MM.1S (cell line): Measurements from ENCODE around the gene PCYT2.
"Not testable (repeated sequence)": the region's sequence is repeated elsewhere in the genome, so short reads cannot be mapped to it uniquely, and the experiment has no call there.

Experiments used
- DNase-seq: peaks from one replicate; pipeline ENCODE4 v3.0.0-alpha.2; 2015
- H2AFZ ChIP-seq: fragments of 300-600 bp; sonication (generic); 2 replicates; pipeline ENCODE4 v1.6.0; 2016; ENCODE audit warnings: antibody characterized with exemption, low read length
- H3F3A ChIP-seq: fragments of 300-600 bp; sonication (generic); 2 replicates; pipeline ENCODE4 v1.6.1; 2016; ENCODE audit warnings: mild to moderate bottlenecking, antibody characterized with exemption, low read length, moderate library complexity, mixed read lengths; ENCODE audit not compliant: insufficient read depth
- H3K27ac ChIP-seq: fragments of 300-600 bp; sonication (generic); 2 replicates; pipeline ENCODE4 v1.5.1; 2016; ENCODE audit warnings: mild to moderate bottlenecking, low read length
- H3K27me3 ChIP-seq: fragments of 300-600 bp; sonication (generic); replicated peaks from 2 replicates; pipeline ENCODE4 v1.6.0; 2016; ENCODE audit warnings: low read length; ENCODE audit not compliant: insufficient read depth
- H3K36me3 ChIP-seq: fragments of 300-600 bp; sonication (generic); replicated peaks from 2 replicates; pipeline ENCODE4 v1.6.1; 2016; ENCODE audit warnings: mild to moderate bottlenecking, low read length, mixed read lengths; ENCODE audit not compliant: insufficient read depth
- H3K4me1 ChIP-seq: fragments of 300-600 bp; sonication (generic); 2 replicates; pipeline ENCODE4 v1.6.1; 2016; ENCODE audit warnings: low read length, mixed read lengths
- H3K4me2 ChIP-seq: fragments of 300-600 bp; sonication (generic); 2 replicates; pipeline ENCODE4 v1.6.0; 2016; ENCODE audit warnings: low read depth, low read length
- H3K4me3 ChIP-seq: fragments of 300-600 bp; sonication (generic); 2 replicates; pipeline ENCODE4 v1.5.1; 2016; ENCODE audit warnings: low read length, mixed read lengths
- H3K79me2 ChIP-seq: fragments of 300-600 bp; sonication (generic); 2 replicates; pipeline ENCODE4 v1.6.1; 2016; ENCODE audit warnings: mixed run types, low read length, mixed read lengths
- H3K9ac ChIP-seq: fragments of 300-600 bp; sonication (generic); 2 replicates; pipeline ENCODE4 v1.6.1; 2016; ENCODE audit warnings: low read length, mixed read lengths
- H3K9me2 ChIP-seq: fragments of 300-600 bp; sonication (generic); replicated peaks from 2 replicates; pipeline ENCODE4 v1.6.1; 2016; ENCODE audit warnings: mild to moderate bottlenecking, low read length, mixed read lengths; ENCODE audit not compliant: insufficient read depth
- H3K9me3 ChIP-seq: fragments of 300-600 bp; sonication (generic); replicated peaks from 2 replicates; pipeline ENCODE4 v1.6.1; 2016; ENCODE audit warnings: mild to moderate bottlenecking, low read length, mixed read lengths; ENCODE audit not compliant: insufficient read depth
- H4K20me1 ChIP-seq: fragments of 300-600 bp; sonication (generic); 2 replicates; pipeline ENCODE4 v1.6.1; 2016; ENCODE audit warnings: mild to moderate bottlenecking, low read length, moderate library complexity, mixed read lengths; ENCODE audit not compliant: insufficient read depth
- EZH2 ChIP-seq: fragments of 300-600 bp; sonication (generic); optimal IDR thresholded peaks from 2 replicates; pipeline ENCODE3; 2017; ENCODE audit warnings: low read depth, mild to moderate bottlenecking, antibody characterized with exemption, low read length, mixed read lengths
- EZH2phosphoT487 ChIP-seq: fragments of 300-600 bp; sonication (generic); IDR thresholded peaks from 2 replicates; pipeline ENCODE4 v1.6.1; 2018; ENCODE audit warnings: antibody characterized with exemption, low read length
- TF ChIP-seq, protein P1 (sequence below): fragments of 300-600 bp; sonication (generic); IDR thresholded peaks from 2 replicates; pipeline ENCODE4 v1.5.1; 2016; ENCODE audit warnings: antibody characterized with exemption, low read length, mixed read lengths

PCYT2 gene

GRCh38 chr17:81953443-81953842, 42.2 kb upstream of the PCYT2 start:
- not testable (repeated sequence) for H3K9ac ChIP-seq, H2AFZ ChIP-seq, DNase-seq, H3K4me2 ChIP-seq, H4K20me1 ChIP-seq, H3K9me3 ChIP-seq, H3K36me3 ChIP-seq, H3K79me2 ChIP-seq, H3K4me1 ChIP-seq, H3K27ac ChIP-seq, H3F3A ChIP-seq, H3K9me2 ChIP-seq, H3K4me3 ChIP-seq
- TF ChIP-seq, protein P1, sequence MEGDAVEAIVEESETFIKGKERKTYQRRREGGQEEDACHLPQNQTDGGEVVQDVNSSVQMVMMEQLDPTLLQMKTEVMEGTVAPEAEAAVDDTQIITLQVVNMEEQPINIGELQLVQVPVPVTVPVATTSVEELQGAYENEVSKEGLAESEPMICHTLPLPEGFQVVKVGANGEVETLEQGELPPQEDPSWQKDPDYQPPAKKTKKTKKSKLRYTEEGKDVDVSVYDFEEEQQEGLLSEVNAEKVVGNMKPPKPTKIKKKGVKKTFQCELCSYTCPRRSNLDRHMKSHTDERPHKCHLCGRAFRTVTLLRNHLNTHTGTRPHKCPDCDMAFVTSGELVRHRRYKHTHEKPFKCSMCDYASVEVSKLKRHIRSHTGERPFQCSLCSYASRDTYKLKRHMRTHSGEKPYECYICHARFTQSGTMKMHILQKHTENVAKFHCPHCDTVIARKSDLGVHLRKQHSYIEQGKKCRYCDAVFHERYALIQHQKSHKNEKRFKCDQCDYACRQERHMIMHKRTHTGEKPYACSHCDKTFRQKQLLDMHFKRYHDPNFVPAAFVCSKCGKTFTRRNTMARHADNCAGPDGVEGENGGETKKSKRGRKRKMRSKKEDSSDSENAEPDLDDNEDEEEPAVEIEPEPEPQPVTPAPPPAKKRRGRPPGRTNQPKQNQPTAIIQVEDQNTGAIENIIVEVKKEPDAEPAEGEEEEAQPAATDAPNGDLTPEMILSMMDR, result peak; percentile 9; the same call in 1 of the 2 replicates
- peaks cover 45% of the 10 kb centered on the region for H3K27me3 ChIP-seq

- H3K27ac ChIP-seq, result no peak overlapping the region
- H3K9me3 ChIP-seq, result no peaks in the 10 kb centered on the region
- H3K9ac ChIP-seq, result no peak overlapping the region
- H3F3A ChIP-seq, result no peaks in the 10 kb centered on the region
- peaks cover 39% of the 10 kb centered on the region for H3K27me3 ChIP-seq
- H3K4me1 ChIP-seq, result no peaks in the 10 kb centered on the region
- H3K36me3 ChIP-seq, result no peaks in the 10 kb centered on the region
- no peak for DNase-seq
- no peaks in the 10 kb centered on the region for H3K9me2 ChIP-seq
- H3K4me2 ChIP-seq, result no peak overlapping the region
- H4K20me1 ChIP-seq, result no peaks in the 10 kb centered on the region
- H3K79me2 ChIP-seq, result no peaks in the 10 kb centered on the region
- H3K4me3 ChIP-seq, result no peak overlapping the region
- TF ChIP-seq EZH2, result no peak
- TF ChIP-seq EZH2phosphoT487, result no peak
- TF ChIP-seq, protein P1, result no peak
- no peak overlapping the region for H2AFZ ChIP-seq
Measured at GRCh38 chr17:81952792-81953228, 41.6 kb upstream of the PCYT2 start.

- TF ChIP-seq, protein P1, result no peak
- no peak for TF ChIP-seq EZH2
- TF ChIP-seq EZH2phosphoT487, result no peak
- H3K36me3 ChIP-seq, result no peaks in the 10 kb centered on the region
- no peaks in the 10 kb centered on the region for H3F3A ChIP-seq
- H3K9me3 ChIP-seq, result no peaks in the 10 kb centered on the region
- no peak overlapping the region for H3K4me2 ChIP-seq
- H2AFZ ChIP-seq, result no peak overlapping the region
- no peaks in the 10 kb centered on the region for H3K9me2 ChIP-seq
- H3K79me2 ChIP-seq, result no peaks in the 10 kb centered on the region
- no peak overlapping the region for H3K9ac ChIP-seq
- DNase-seq, result no peak
- no peaks in the 10 kb centered on the region for H4K20me1 ChIP-seq
- no peaks in the 10 kb centered on the region for H3K4me1 ChIP-seq
- no peak overlapping the region for H3K27ac ChIP-seq
- no peak overlapping the region for H3K4me3 ChIP-seq
- peaks cover 31% of the 10 kb centered on the region for H3K27me3 ChIP-seq
Measured at GRCh38 chr17:81951785-81952684, 40.8 kb upstream of the PCYT2 start.
